Fibroblast of mammary gland (primary cell): ENCODE results near the gene TXNDC8.

Source experiments
- DNase-seq: peaks from one replicate; pipeline ENCODE4 v3.0.0-alpha.2; 2010; ENCODE audit warnings: low read depth
- H3K4me3 ChIP-seq: 2 replicates; pipeline ENCODE4 v1.5.1; 2011; ENCODE audit warnings: low read depth, mild to moderate bottlenecking, low read length, moderate library complexity; ENCODE audit not compliant: control insufficient read depth
- CTCF ChIP-seq: conservative IDR thresholded peaks from 2 replicates; pipeline ENCODE4 v1.5.1; 2011; ENCODE audit warnings: low read depth, low read length, inconsistent platforms; ENCODE audit not compliant: control insufficient read depth, insufficient read depth

Gene TXNDC8

DNA sequence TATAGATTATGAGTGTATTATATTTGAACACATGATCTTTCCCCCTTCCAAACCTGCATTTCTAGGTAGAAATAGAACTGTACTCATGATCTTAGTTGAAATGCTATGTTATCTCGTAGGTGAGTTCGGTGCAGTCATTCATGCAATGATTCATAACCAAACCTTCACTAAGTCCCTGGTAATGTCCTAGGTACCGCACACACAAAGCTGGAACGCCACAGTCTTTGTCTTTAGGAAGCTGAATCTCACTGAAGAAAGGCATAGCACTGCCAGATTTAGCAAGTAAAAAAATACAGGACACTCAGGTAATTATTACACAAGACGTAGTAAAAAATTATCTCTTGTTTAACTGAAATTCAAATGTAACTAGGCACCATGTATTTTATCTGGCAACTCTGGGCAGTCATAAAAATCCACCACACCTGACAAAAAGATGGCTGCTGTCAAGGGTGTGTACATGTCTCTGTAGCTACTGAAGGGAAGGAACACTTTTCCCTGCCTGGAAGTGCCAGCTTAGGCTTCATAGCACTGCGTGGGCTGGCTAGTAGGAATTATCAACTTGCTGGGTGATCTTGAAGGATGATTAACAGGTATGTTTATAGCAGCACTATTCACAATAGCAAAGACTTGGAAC lies 53.3 kb downstream of the TXNDC8 start:
- TF ChIP-seq CTCF, result no peak
- DNase-seq, result no peak
- no peak overlapping the region for H3K4me3 ChIP-seq

GRCh38 chr9:110283751-110284150 lies 53.9 kb downstream of the TXNDC8 start:
- no peak for DNase-seq
- no peak overlapping the region for H3K4me3 ChIP-seq
- no peak for TF ChIP-seq CTCF

- TF ChIP-seq CTCF, result no peak
- no peak for DNase-seq
- no peak overlapping the region for H3K4me3 ChIP-seq
Measured at GRCh38 chr9:110282739-110283081, 55.0 kb downstream of the TXNDC8 start.

DNA sequence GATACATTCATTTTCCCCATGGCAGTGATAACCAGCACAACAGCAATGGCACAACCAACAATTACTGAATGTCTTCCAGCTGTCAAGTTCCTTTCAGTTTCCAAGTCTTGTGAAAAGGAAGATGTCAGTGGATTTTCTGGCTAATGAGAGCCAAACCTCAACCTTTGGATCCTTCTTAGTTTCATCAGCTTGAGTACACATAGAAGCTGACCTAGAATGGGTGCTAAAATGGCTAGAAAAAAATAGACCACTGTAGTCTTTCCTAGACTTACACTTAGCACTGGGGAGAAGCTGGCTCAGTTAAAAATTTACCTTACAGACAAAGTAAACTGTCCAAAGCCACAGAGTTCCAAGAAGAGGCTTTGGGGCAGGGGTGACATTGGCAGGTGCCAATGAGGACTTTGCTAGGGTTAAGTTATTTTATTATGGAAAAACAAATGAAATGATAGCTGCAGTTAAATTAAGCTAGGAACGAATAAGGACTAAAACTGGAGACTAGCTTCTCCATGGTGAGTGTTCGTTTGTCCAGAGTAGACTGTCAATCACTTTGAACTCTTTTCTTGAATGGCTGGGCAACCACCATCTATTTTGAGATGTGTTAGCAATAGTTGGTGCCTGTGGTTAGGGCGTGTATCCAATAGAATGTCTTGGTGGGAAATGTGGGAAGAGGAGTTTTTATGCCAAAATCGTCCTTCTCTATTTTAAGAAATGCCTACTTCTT lies 55.5 kb downstream of the TXNDC8 start:
- no peak for TF ChIP-seq CTCF
- DNase-seq, result no peak
- H3K4me3 ChIP-seq, result no peak overlapping the region

- TF ChIP-seq CTCF, result no peak
- no peak for DNase-seq
- no peak overlapping the region for H3K4me3 ChIP-seq
Measured at GRCh38 chr9:110278080-110278707, 59.5 kb downstream of the TXNDC8 start.

DNA sequence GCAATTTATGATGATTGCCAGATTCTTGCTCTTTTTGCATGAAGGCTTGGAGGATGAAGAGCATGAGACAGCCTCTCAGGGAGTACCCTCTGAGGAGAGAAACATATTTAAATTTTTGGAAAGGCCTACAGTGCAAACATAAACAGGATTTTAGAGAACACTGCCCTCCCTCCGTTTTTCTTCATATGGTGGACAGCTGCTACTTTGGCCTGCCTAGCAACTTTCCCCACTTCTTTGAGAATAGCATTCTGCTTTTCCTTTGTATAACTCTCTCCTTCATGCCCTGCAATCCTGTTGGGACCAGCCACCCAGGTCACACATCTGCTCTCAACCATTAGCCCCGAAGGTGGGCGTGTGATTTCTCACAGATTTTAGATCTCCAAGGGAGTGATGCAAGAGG lies 60.9 kb downstream of the TXNDC8 start:
- no peak overlapping the region for H3K4me3 ChIP-seq
- peak; percentile 12 for DNase-seq
- no peak for TF ChIP-seq CTCF
